Measurements from ENCODE around the gene KRTAP19-8.

DNA sequence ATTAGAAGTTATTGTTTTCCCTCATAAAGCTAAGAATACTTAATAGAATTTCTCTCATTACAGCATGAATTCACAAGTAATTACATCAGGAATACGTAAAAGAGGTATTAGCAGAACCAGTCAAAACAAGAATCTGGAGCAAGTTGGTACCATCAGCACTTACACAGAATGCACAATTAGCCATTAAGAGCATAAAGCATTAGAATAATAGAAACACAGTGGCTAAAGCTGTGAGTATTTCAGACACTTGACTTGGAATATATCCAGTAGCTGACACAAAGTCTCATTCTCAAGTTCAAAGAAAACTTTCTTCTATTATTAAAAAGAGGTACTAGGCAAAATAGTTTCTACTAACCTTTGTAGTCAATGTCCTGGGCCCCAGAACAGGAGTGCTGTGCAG, 49.6 kb downstream of the KRTAP19-8 start:
- TF ChIP-seq SMC3 (IDR thresholded peaks at IDR 0.05) (no peak), MYC (IDR thresholded peaks at IDR 0.05; ENCODE audit: borderline replicate concordance, low read length) (no peak), POLR2A (IDR thresholded peaks at IDR 0.05; ENCODE audit: low read length) (no peak), CBX8 (IDR thresholded peaks at IDR 0.05) (no peak), CHD4 (IDR thresholded peaks at IDR 0.05; ENCODE audit: borderline replicate concordance) (no peak), EP300 (IDR thresholded peaks at IDR 0.05) (no peak), NFE2L2 (conservative IDR thresholded peaks at IDR 0.05; ENCODE audit: low read length) (no peak), RFX5 (IDR thresholded peaks at IDR 0.05) (no peak)
- TF ChIP-seq, protein P1, sequence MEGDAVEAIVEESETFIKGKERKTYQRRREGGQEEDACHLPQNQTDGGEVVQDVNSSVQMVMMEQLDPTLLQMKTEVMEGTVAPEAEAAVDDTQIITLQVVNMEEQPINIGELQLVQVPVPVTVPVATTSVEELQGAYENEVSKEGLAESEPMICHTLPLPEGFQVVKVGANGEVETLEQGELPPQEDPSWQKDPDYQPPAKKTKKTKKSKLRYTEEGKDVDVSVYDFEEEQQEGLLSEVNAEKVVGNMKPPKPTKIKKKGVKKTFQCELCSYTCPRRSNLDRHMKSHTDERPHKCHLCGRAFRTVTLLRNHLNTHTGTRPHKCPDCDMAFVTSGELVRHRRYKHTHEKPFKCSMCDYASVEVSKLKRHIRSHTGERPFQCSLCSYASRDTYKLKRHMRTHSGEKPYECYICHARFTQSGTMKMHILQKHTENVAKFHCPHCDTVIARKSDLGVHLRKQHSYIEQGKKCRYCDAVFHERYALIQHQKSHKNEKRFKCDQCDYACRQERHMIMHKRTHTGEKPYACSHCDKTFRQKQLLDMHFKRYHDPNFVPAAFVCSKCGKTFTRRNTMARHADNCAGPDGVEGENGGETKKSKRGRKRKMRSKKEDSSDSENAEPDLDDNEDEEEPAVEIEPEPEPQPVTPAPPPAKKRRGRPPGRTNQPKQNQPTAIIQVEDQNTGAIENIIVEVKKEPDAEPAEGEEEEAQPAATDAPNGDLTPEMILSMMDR (IDR thresholded peaks at IDR 0.05) = no peak
- TF ChIP-seq, protein P2, sequence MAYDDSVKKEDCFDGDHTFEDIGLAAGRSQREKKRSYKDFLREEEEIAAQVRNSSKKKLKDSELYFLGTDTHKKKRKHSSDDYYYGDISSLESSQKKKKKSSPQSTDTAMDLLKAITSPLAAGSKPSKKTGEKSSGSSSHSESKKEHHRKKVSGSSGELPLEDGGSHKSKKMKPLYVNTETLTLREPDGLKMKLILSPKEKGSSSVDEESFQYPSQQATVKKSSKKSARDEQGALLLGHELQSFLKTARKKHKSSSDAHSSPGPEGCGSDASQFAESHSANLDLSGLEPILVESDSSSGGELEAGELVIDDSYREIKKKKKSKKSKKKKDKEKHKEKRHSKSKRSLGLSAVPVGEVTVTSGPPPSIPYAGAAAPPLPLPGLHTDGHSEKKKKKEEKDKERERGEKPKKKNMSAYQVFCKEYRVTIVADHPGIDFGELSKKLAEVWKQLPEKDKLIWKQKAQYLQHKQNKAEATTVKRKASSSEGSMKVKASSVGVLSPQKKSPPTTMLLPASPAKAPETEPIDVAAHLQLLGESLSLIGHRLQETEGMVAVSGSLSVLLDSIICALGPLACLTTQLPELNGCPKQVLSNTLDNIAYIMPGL (CRISPR knock-in tag; IDR thresholded peaks at IDR 0.05; ENCODE audit: borderline replicate concordance) = no peak
